Activated CD8-positive, alpha-beta memory T cell treated with anti-CD3 and anti-CD28 coated beads for 4 hours (primary cell): ENCODE measurements around the gene NKAIN2.

Experiments
- DNase-seq, 2 donors: peaks; one replicate each; pipeline ENCODE4 v3.0.0-alpha.2; 2020; ENCODE audit warnings: low read depth in 2 of 2

Gene NKAIN2

GRCh38 chr6:124819346-124819745 lies 1015.7 kb downstream of the NKAIN2 start:
- DNase-seq = no peak

GRCh38 chr6:124822204-124822613 lies 1018.5 kb downstream of the NKAIN2 start:
- DNase-seq = no peak

DNA sequence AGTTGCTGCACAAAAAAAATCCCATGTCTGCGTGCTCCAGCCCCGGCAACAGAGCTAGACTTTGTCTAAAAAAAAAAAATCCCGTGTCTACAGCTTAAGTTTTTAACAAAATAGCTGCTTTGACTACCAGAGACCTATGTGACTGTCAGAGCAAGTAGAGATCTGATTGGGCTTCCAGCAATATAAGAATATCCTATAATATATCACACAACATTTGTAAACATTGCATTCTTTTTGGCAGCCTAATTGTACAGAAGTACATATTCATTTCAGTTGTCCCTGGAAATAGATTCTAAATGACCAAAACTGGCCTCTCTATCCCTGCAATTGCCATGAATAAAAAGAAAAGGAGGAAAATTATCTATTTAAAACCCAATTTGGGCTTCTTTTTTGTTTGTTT lies 1019.1 kb downstream of the NKAIN2 start:
- DNase-seq = no peak

GRCh38 chr6:124823240-124824111 lies 1019.8 kb downstream of the NKAIN2 start:
- DNase-seq = no peak

GRCh38 chr6:124825564-124825963 lies 1021.9 kb downstream of the NKAIN2 start:
- no peak for DNase-seq

DNA sequence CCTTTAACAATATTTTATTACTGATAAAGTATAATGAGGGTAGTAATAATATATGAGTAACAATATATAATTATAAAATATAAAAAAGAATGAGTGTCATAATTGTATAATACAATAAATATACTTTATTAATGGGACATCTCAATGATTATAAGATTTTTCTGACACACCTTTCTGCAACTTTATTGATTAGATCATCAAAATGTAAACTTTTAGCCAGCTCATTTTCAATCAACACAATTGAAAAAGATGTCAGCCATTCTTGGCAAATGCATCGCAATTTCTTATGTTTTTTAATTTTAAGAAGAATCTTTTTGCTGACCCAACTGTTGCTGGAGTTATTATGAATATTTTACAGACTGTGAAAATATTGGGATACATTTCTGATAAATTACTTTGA lies 1026.2 kb downstream of the NKAIN2 start:
- DNase-seq = no peak

GRCh38 chr6:124830506-124830905 lies 1026.8 kb downstream of the NKAIN2 start:
- DNase-seq = no peak

- DNase-seq = no peak
Measured at GRCh38 chr6:124854338-124854922, 1050.8 kb downstream of the NKAIN2 start.

DNA sequence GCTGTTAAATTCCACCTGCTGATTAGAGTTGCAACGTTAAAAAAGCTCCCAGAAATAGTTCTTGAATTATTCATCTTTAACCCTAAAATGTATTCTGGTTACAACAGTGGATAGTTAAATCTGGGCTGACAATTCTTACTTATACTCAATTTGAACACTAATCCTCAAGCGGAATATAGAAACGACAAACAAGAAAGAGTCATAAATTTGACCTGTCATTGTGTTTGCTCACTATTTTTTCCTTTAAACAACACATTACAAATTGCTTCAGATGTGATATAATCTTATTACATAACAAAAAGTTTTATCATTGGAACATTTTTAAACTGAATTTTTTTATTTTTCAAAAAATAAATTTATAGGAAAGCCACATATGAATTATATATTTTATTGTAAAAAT lies 1054.1 kb downstream of the NKAIN2 start:
- DNase-seq = no peak

- no peak for DNase-seq
Measured at GRCh38 chr6:124858564-124858963, 1054.9 kb downstream of the NKAIN2 start.

DNA sequence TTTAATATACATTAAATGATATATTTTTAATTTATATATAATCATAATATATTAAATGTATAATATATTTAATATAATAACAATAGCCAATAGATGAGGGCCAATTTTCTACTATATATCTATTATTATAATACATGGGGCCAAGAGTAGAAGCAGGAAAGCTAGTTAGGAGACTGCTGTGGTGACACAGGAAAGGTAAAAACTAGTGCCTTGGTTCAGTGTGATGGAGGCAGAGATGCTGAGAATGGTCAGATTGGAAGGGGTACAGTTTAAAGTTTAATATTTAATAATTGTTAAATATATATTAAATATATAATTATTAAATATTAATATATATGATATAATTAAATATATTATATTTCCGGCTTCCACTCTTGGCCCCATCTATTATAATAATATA lies 1055.7 kb downstream of the NKAIN2 start:
- no peak for DNase-seq

GRCh38 chr6:124866040-124866439 lies 1062.4 kb downstream of the NKAIN2 start:
- no peak for DNase-seq

DNA sequence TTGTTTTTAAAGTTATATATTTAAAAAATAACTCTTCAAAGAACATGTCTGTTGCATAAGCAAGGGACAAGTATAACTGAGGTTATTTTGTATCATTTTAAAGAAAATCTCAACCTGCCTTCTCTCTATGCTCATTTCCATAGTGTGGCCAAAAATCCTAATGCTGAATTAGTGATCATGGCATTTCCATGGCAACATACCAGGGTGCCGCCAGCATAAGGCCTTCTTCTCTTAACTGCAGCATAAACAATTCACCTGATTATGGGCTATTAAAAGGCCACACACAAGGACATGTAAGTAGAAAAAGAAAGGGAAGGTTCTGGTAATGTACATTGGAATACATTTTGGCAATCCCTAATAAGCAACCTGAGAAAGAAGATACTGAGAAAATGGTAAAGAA lies 1063.5 kb downstream of the NKAIN2 start:
- no peak for DNase-seq

GRCh38 chr6:124868481-124868880 lies 1064.8 kb downstream of the NKAIN2 start:
- DNase-seq = no peak

DNA sequence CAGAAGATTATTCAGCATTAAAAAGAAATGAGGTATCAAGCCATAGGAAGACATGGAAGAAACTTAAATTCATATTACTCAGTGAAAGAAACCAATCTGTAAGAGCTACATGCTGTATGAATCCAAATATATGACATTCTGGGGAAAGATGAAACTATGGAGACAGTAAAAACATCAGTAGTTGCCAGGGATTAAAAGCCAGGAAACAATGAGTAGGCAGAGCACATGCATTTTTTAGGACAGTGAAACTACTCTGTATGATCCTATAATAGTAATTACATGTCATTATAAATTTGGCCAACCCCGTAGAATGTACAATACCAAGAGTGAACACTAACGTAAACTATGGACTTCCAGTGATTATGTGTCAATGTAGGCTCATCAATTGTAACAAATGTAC lies 1065.8 kb downstream of the NKAIN2 start:
- no peak for DNase-seq

DNA sequence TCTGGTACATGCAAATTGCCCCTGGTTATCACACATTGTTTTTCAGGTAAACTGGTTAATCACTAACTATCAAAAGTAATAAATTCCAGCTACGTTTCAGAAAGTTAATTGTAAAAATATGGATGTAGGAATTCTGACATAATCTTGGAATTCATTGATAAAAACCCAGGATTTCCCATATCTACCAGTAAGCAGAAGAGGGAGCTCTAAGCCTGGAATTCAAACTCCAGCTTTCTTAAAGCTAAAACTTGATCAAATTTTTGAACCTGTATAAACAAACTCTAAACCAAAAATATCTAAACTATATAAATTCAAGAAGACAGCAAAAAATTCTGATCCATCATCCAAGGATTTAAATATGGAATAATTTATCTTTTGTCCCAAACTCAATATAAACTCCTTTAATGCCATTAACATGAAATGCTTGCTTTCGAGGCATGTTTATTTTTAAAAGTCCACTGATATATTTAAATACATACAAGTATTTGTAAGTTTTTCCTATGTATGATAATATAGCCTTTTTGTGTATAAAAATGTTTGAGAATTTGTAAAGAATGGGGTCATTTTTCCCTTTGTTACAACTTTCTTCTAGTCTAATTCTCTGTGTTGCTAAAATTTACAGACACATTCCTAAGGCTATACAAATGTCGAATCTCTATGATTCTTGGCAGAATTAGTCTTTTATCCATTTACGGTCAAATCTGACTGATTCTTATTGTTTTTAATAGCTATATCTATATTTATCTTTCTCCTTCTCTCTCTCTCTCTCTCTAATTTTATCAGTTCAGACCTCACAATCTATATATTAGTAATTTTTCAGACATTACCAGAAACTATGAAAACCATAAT lies 1067.2 kb downstream of the NKAIN2 start:
- DNase-seq = no peak

- no peak for DNase-seq
Measured at GRCh38 chr6:124872361-124873065, 1068.8 kb downstream of the NKAIN2 start.

DNA sequence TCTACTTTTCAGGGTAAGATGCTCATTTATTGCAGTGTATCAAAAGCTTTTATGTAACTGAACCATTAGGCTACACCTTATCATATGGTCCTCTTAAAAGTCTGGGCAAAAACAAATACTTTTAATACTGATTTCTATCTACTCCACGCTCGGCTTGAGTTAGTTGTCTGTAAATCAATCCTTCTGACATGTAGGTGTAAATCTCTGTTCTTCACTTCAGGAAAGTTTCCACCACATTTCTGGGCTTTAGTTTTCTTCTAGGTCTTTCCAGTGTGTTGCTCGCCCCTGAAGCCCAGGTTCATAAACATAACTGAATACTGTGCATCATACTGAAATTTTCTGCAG lies 1069.4 kb downstream of the NKAIN2 start:
- DNase-seq = no peak
